Thyroid gland (tissue), 4 donors: ENCODE measurements around the gene KIR3DL2.

ENCODE experiments used
- CTCF ChIP-seq, 6 experiments: fragments of 200-600 bp in 3 of 6; fragments of 450-650 bp in 3 of 6; sonication (generic) in 3 of 6; IDR thresholded peaks; one replicate each; pipeline ENCODE4 v1.5.1; 2016 to 2019; ENCODE audit warnings: antibody characterized with exemption in 6 of 6, mild to moderate bottlenecking in 2 of 6, inconsistent platforms in 1 of 6, moderate library complexity in 1 of 6
- POLR2A ChIP-seq, 2 donors: fragments of 450-650 bp; IDR thresholded peaks; one replicate each; pipeline ENCODE4 v1.6.1; 2017; ENCODE audit warnings: antibody characterized with exemption in 2 of 2, mild to moderate bottlenecking in 2 of 2, moderate library complexity in 1 of 2

- no peak for TF ChIP-seq CTCF (IDR thresholded peaks at IDR 0.05)
- no peak for TF ChIP-seq POLR2A (IDR thresholded peaks at IDR 0.05)
These were observed 44.4 kb upstream of the KIR3DL2 start for GRCh38 chr19:54805665-54806515.
